Cardiac fibroblast (primary cell): ENCODE results near the gene MBNL1.

ENCODE experiments used
- DNase-seq, 2 donors: peaks; one replicate each; pipeline versions ENCODE4 v3.0.0 to v3.0.0-alpha.2; 2010; ENCODE audit warnings: low read depth in 2 of 2
- H3K4me3 ChIP-seq, 2 donors: replicated peaks in 1 of 2; 1 replicate in 1 of 2; 2 replicates in 1 of 2; pipeline ENCODE4 v1.5.1; 2011; ENCODE audit warnings: low read depth in 2 of 2, low read length in 2 of 2, mild to moderate bottlenecking in 2 of 2, moderate library complexity in 1 of 2
- TF ChIP-seq, protein P1 (sequence below): IDR thresholded peaks from one replicate; pipeline ENCODE4 v1.5.1; 2011; ENCODE audit warnings: low read depth, mild to moderate bottlenecking, low read length, inconsistent platforms

Gene MBNL1

DNA sequence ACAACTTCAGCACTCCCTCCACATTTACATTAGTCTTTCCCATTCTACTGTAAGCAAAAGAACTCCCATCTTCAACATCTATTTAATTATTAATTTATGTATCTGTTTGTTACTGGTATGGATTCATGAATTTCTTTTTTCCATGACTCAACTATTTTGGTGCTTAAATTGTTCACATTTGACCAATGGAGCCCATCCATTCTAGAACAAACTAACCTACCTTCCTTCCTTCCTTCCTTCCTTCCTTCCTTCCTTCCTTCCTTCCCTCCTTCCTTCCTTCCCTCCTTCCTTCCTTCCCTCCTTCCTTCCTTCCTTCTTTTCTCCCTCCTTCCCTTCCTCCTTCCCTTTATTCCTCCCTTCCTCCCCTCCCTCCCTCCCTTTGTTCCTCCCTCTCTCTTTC, 16.8 kb upstream of the MBNL1 start:
- no peak for DNase-seq
- H3K4me3 ChIP-seq = no peak overlapping the region
- TF ChIP-seq, protein P1, sequence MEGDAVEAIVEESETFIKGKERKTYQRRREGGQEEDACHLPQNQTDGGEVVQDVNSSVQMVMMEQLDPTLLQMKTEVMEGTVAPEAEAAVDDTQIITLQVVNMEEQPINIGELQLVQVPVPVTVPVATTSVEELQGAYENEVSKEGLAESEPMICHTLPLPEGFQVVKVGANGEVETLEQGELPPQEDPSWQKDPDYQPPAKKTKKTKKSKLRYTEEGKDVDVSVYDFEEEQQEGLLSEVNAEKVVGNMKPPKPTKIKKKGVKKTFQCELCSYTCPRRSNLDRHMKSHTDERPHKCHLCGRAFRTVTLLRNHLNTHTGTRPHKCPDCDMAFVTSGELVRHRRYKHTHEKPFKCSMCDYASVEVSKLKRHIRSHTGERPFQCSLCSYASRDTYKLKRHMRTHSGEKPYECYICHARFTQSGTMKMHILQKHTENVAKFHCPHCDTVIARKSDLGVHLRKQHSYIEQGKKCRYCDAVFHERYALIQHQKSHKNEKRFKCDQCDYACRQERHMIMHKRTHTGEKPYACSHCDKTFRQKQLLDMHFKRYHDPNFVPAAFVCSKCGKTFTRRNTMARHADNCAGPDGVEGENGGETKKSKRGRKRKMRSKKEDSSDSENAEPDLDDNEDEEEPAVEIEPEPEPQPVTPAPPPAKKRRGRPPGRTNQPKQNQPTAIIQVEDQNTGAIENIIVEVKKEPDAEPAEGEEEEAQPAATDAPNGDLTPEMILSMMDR = no peak

DNA sequence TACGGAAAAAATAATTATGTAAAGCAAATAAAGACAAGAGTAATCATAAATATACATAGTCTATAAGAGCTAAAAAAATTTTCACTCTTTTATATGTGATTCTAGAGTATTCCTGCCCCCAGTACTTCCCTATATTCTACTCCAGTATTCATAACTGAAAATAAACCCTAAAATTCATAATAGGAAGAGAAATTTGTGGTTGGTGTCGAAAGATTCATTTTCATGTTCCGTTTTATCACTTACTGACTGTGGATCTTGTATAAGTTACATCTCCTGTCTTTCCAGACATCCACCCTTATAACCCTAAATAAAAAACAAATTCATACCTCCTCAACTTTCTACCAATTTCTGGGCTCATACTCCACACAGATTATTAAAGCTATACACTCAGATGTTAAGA, 16.0 kb upstream of the MBNL1 start:
- H3K4me3 ChIP-seq = no peak overlapping the region
- no peak for DNase-seq
- TF ChIP-seq, protein P1 = no peak

DNA sequence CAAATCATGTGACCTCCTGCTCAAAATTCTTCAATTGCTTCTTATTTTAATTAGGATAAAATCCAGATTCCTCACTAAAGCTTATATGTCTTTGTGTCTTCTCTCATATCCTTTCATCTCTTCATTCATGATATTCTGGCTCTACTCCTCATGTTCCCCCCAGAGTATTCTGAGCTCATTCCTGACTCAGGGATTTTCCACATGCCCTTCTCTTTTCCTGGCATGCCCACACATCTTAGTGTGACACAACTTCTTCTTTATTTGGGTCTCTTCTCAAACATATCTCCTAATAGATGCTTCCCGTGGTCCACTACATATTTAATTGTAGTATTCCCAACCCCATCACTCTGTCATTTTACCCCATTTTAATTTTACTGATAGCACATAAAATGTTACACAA, 15.2 kb upstream of the MBNL1 start:
- no peak for DNase-seq
- TF ChIP-seq, protein P1 = no peak
- H3K4me3 ChIP-seq = no peak overlapping the region

DNA sequence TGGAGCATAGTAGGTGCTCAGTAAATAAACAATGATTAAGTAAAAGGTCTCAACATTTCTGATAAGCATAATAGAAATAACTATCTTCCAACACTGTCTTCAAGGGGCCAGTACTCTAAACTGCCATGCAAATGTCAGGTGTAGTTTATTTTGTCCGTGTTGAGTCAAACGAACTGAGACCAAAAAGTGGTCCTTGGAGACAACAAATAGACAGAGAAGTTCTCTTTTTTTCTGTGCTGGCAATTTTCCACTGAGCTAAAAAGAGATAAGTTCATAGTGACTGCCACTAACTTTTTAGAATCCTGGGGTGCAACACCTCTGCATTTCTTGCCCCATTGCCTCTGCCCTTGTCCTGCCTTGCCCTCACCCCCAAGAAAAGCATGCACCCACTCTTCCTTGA, 14.7 kb upstream of the MBNL1 start:
- DNase-seq = no peak
- H3K4me3 ChIP-seq = no peak overlapping the region
- TF ChIP-seq, protein P1 = no peak

DNA sequence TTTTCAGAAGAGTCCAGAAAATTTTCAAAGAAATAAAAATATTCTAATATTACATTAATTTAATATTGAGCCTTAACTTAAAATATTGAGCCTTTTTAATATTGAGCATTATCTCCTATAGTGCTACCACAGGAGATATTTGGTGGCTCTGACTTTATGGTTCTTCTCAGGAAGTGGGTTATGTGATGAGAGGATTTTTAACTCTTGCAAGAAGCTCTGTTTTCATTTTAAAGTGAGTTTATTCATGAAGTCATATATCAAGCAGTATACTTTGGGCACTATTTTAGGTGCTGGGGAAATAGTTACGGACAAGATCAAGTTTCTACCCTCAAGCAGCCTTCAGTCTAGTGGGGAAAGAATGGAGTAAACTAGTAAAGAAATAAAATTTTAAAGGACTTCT, 13.4 kb upstream of the MBNL1 start:
- H3K4me3 ChIP-seq = no peak overlapping the region
- DNase-seq = no peak
- TF ChIP-seq, protein P1 = no peak

DNA sequence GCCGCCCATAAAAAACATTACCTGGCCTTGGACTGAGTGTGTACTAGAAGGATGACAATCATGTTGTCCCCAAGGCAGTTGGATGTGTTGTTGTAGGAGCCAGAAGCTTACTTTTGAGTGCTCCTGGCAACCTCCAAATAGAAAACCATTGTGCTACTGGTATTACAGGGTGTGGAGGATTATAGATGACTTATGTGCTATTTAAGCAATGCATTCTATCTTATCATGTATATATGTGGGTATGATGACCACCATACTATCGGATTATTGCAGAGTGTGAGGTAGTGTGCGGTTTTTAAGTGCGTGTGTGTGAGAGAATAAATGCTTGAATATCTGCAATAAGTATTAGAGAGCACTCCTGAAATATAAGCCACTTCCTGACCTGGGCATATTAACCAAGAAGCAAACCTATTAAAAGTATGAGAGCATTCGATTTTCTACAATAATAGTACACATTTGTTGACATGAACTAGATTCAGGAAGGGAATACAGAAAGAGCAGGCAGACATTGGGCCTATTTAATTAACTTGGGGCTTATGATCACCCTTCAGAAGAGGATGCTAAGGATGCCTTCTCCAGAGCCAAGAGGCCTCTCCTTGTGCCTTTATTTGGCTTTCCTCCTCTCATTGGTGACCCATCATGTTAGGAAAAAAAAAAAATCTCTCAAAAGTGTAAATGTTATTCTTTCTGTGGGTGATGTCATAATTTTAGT, 11.7 kb upstream of the MBNL1 start:
- H3K4me3 ChIP-seq = no peak overlapping the region
- peak in 1 of 2 donors; percentile 67 for DNase-seq

More for the DNA sequence above, 11.7 kb upstream of the MBNL1 start:
- TF ChIP-seq, protein P1 = no peak
